GM12891 (cell line): Measurements from ENCODE around the gene MRPS35.

Source experiments
- PAX5 ChIP-seq: IDR thresholded peaks from 2 replicates; pipeline ENCODE4 v1.6.1; 2011; ENCODE audit warnings: low read length, moderate library complexity, mild to moderate bottlenecking; ENCODE audit not compliant: insufficient read depth, severe bottlenecking
- POLR2A ChIP-seq: IDR thresholded peaks from 2 replicates; pipeline ENCODE4 v1.6.1; 2011; ENCODE audit warnings: low read depth, low read length, control low read depth
- POLR2AphosphoS5 ChIP-seq: IDR thresholded peaks from 2 replicates; pipeline ENCODE4 v1.6.1; 2011; ENCODE audit warnings: low read depth, low read length, control low read depth
- POU2F2 ChIP-seq: IDR thresholded peaks from 2 replicates; pipeline ENCODE4 v1.6.1; 2011; ENCODE audit warnings: low read depth, mild to moderate bottlenecking, control low read depth, low read length, moderate library complexity
- SPI1 ChIP-seq: IDR thresholded peaks from 2 replicates; pipeline ENCODE4 v1.6.1; 2011; ENCODE audit warnings: low read depth, low read length, control low read depth
- TAF1 ChIP-seq: IDR thresholded peaks from 2 replicates; pipeline ENCODE4 v1.6.1; 2011; ENCODE audit warnings: low read depth, low read length, control low read depth

DNA sequence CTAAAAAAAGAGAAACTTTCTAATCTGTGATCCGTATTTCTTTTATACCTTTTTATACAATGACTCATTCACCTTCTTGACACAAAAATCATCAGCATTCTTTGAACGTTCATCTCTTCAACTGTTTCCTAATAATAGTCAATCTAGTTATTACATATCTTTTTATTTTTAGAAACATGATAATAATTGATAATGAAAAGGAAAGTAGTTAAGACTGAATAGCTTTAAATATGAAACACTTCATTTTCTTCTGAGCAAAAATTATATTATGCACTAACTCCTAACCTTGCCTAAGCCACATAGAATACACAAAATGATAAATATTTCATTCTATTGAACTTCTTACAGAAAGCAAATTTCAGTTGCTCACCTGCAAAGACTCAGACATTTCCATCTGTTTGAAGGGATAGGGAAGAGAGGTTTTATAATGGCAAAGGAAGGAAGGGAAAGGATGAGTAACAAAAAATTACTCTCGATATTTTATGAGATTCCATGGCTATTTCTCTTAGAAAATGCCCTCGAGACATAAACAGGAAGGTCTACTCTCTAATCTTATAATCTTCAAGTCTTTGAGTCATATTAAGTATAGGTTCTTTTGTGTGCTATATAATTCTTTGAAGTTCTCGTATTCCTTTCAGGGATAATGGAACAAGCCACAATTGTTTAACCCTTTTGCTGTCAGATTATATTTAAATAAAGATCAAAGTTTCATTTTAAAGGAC lies 61.9 kb downstream of the MRPS35 start:
- no peak for TF ChIP-seq POLR2A
- TF ChIP-seq POU2F2: no peak
- TF ChIP-seq POLR2AphosphoS5: no peak
- no peak for TF ChIP-seq TAF1
- TF ChIP-seq SPI1: no peak
- TF ChIP-seq PAX5: no peak
